OCI-M2 (cell line): ENCODE data around the gene DNAH11.
"Not testable (repeated sequence)": the region's sequence is repeated elsewhere in the genome, so short reads cannot be mapped to it uniquely, and the experiment has no call there.

ENCODE experiments used
- DNase-seq: peaks from one replicate; lab custom pipeline; 2025; ENCODE audit not compliant: unreplicated experiment; lab: John Stamatoyannopoulos, UW

DNAH11 gene

GRCh38 chr7:21916176-21916575, 373.3 kb downstream of the DNAH11 start:
- no peak for DNase-seq

GRCh38 chr7:21916629-21917028, 373.8 kb downstream of the DNAH11 start:
- DNase-seq = no peak

GRCh38 chr7:21918216-21918615, 375.4 kb downstream of the DNAH11 start:
- DNase-seq = no peak

- DNase-seq = no peak
Observed at GRCh38 chr7:21920936-21921335, 378.1 kb downstream of the DNAH11 start.

- DNase-seq = no peak
Observed at GRCh38 chr7:21922605-21923004, 379.8 kb downstream of the DNAH11 start.

- DNase-seq = no peak
Observed at GRCh38 chr7:21923658-21924057, 380.8 kb downstream of the DNAH11 start.

GRCh38 chr7:21926448-21926847, 383.6 kb downstream of the DNAH11 start:
- DNase-seq = no peak

GRCh38 chr7:21927693-21928092, 384.9 kb downstream of the DNAH11 start:
- no peak for DNase-seq

- DNase-seq = not testable (repeated sequence)
Observed at GRCh38 chr7:21933293-21933692, 390.5 kb downstream of the DNAH11 start.

GRCh38 chr7:21934808-21935207, 392.0 kb downstream of the DNAH11 start:
- DNase-seq = no peak

GRCh38 chr7:21938463-21938862, 395.6 kb downstream of the DNAH11 start:
- no peak for DNase-seq

GRCh38 chr7:21939136-21939857, 396.5 kb downstream of the DNAH11 start:
- DNase-seq = no peak

GRCh38 chr7:21939858-21940372, 397.1 kb downstream of the DNAH11 start:
- no peak for DNase-seq

- DNase-seq = no peak
Observed at GRCh38 chr7:21941611-21942141, 398.8 kb downstream of the DNAH11 start.

GRCh38 chr7:21942955-21943354, 400.1 kb downstream of the DNAH11 start:
- no peak for DNase-seq

GRCh38 chr7:21943436-21943835, 400.6 kb downstream of the DNAH11 start:
- no peak for DNase-seq

GRCh38 chr7:21944616-21945453, 402.0 kb downstream of the DNAH11 start:
- no peak for DNase-seq

GRCh38 chr7:21945454-21946221, 402.8 kb downstream of the DNAH11 start, which contains the start of gene CDCA7L:
CDCA7L (minus strand) TSS chr7:21945899; CDS start chr7:21945804, 95 bp downstream.
- no peak for DNase-seq

- no peak for DNase-seq
Observed at GRCh38 chr7:21946222-21946709, 403.4 kb downstream of the DNAH11 start.

- DNase-seq = no peak
Observed at GRCh38 chr7:21947056-21947455, 404.2 kb downstream of the DNAH11 start.

- DNase-seq = no peak
Observed at GRCh38 chr7:21947946-21948345, 405.1 kb downstream of the DNAH11 start.
